Measurements from ENCODE around the gene CYP2A6. TPM values are rescaled to one million over a fixed set of nuclear protein-coding genes. Genes with fewer than 3 reads are reported as not detected.

The CYP2A6 gene
- total RNA-seq, 2 donors from 2014 or later: not detected

DNA sequence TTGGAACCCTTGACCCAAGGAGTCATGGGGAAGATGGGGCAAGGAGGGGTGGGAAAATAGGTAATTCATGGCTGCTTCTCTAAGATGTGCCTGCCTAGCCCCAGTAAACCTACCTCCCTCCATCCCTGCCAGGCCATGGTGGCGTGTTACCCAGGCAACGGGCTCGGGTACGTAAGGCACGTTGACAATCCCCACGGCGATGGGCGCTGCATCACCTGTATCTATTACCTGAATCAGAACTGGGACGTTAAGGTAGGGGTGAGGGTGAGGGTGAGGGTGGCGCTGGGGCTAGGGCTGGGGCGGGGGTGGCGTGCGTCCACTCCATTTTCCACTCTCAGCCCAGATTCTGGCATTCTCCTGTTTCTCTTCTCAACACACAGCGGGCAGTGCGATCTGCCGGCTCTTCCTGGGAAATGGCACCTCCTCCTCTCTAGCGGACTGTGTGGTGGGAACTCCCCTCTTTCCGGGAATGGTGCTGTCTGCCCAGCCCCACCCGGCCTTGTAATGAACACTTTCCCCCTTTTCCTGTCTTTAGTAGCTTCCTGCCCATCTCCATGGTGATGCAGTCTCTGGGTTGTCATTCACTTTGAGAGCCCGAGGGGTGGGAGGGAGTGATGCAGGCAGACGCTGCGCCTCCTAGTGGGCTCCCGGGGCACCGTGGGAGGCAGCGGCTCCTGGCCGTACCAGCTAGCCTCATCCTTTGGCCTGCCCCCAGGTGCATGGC, 43.7 kb downstream of the CYP2A6 start:
- peak; percentile 94 for DNase-seq (ENCODE audit: low spot score)
- intact Hi-C loops (cut with DNase I): loop anchor here in 1 of 2 donors (10.0 kb wide), 1 partner anchor 142 kb away; no protein-coding TSS in a partner anchor

DNA sequence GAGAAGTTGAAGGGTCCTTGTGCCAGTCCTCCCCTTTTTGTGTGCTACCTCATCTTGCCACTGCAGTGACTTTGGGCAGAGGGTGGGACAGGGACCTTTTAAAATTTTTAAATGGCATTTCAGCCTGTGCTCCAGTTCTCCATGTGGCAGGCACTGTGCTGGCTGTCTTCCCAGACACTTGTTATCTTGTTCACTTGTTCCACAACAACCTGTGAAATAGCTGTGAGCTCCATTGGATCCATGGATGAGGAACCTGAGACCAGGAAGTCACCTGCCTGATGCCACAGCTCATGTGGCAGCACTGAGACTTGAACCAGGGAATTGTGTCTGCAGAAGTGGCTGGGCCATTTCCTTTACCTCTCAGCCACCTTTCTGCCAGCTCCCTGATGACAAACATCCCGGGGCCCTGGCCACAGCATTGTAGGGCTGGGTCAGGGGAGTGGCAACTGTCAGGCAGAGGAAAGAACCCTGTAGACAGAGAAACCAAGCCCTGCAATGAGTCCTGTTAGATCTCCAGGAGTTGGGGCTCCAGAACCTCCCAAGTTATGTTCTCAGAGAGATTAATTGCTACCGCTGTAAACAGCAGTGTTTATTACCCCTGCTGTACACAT, 44.9 kb downstream of the CYP2A6 start:
- no peak for DNase-seq (ENCODE audit: low spot score)
- intact Hi-C loops (cut with DNase I): loop anchor here in 1 of 2 donors (10.0 kb wide), 1 partner anchor 141 kb away; no protein-coding TSS in a partner anchor

DNA sequence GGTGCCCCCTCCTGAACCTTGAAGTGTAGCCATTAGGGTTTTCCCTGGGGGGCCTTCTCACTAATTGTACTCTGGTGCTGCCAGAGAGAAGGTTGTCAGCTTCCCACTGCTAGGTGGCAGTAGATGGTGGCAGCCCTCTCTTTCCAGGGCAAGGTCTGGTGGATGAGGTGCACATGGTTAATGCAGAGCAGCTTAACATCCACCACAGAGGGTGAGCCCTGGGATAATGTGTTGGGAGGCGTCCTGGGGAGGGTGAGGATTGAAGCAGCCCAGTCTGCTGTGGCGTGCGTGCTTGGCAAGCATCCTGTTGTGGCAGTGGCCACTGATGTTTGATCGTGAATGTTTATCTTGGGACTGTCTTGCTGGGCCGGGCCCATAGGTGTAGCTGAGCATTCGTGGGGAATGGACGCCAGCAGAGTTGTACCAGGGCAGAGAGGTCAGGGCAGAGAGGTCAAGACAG, 45.4 kb downstream of the CYP2A6 start:
- intact Hi-C loops (cut with DNase I): loop anchor here in 1 of 2 donors (5.0 to 10.0 kb wide), 2 partner anchors 140 to 1973 kb away; partner anchors contain the start of gene ECH1
- DNase-seq (ENCODE audit: low spot score): no peak

DNA sequence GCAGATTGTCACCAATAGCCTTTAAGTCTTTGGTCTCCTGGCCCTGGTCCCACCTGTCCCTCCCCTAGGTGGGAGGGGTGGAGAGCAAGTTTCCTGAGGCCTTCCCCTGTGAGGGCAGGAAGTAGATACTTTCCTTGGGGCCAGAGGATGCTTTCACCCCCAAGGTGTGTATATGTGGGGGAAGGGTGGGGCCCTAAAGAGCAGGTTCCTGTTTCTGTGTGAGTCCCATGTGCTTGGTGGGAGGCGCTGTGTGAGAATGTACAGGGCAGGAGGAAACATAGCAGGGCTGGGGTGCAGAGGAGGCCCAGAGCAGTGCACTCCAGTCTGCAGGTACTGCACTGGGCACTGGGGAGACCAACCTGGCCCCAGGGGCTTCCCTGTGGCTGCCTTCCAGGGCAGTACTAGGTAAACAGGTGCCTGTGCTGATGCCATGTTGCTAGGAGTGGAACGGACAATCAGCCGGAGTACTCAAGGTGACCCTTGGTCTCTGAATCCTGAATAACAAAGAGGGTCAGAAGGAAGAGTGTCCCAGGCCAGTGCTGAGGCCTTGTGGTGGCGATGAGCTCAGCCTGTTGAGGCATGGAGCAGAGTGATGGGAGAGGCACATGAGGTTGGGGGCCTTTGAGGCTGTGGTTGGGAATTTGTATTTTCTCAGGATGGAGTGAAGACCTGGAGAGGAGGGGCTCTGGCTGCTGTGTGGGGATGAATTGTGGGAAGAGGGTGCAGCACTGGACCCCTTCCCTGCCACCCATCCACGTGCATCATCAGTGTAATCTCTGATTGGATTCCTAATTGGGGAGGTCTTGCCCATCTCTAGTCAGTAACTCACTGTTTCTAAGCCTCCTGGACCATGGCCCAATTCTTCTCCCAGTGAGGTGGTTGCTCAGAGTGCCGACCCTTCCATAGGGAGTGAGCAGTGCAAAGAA, 46.1 kb downstream of the CYP2A6 start:
- intact Hi-C loops (cut with DNase I): loop anchor here in 1 of 2 donors (5.0 to 10.0 kb wide), 2 partner anchors 139 to 1972 kb away; partner anchors contain the start of gene ECH1
- DNase-seq (ENCODE audit: low spot score): no peak

DNA sequence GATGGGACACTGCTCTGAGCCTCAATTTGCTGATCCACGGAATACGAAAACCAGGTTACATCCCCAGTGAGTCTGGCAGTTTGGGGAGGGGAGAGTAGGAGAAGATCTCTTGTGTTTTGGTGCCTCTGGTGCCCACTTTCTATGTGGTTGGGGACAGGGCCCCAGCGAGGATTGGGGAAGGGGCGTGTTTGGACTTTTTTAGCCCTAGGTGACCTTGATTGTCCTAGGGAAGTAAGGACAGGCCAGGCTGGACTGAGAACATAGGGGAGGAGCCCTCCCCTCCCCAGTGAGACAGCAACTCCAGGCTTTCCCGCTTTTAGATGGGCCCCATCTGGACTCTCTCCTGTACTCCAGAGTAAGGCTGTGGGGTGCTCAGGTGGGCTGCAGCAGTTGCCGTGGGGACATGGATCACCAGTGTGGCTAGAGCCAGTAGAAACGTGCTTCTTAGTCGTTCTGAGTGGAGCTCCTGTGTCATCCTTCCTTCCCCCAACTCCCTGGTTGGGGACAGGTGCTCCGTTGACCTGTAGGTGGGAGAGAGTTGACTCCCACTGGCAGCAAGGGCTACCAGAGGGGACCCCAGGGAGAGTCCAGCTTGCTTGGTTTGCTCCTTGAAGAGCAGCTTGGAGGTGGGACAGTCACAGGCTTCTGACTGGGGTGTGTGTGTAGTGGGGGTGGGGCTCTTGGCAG, 46.9 kb downstream of the CYP2A6 start:
- DNase-seq (ENCODE audit: low spot score): no peak
- intact Hi-C loops (cut with DNase I): loop anchor here in 1 of 2 donors (5.0 to 10.0 kb wide), 2 partner anchors 139 to 1971 kb away; partner anchors contain the start of gene ECH1

DNA sequence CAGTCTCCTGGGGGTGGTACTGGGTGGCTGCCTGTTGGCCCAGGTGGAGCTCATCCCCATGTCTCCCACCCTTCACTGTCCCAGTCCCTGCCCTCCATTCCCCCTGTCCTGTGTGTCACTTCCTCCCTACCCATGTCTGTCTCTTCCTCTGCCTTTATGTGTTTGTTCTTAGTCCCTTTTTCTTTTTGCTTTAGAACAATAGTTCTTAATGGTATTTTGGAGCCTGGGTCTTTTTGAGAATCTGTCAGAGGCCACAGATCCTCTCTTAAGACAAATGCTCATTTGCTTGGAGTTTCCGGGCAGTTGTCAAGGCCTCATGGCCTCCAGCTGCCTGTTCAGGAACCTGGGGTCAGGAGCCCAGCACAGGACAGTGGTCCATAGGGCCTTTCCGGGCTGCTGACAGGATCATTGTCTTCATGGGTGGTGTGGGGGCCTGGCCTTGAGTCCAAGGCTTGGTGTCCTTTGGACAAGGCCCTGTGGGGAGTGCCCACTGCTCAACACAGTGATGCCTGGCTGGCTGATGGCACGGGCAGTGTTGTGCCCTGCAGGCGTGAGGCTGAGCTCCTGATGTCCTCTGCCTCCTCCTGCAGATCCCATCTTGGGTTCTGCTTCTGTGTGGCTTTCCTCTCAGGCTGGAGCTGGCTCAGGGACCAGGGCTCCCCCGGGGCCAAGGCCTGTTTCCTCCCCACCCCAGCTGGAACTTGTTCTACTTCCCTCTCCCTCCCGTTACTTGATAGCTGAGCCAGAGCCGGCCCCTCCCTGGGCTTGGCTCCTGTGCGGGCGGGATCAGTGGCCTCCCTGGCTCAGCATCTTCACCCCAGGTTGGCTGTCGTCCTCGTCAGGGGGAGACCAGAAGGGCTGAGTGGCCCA, 47.7 kb downstream of the CYP2A6 start:
- no peak for DNase-seq (ENCODE audit: low spot score)
- intact Hi-C loops (cut with DNase I): loop anchor here in 1 of 2 donors (5.0 to 10.0 kb wide), 2 partner anchors 138 to 1970 kb away; partner anchors contain the start of gene ECH1

DNA sequence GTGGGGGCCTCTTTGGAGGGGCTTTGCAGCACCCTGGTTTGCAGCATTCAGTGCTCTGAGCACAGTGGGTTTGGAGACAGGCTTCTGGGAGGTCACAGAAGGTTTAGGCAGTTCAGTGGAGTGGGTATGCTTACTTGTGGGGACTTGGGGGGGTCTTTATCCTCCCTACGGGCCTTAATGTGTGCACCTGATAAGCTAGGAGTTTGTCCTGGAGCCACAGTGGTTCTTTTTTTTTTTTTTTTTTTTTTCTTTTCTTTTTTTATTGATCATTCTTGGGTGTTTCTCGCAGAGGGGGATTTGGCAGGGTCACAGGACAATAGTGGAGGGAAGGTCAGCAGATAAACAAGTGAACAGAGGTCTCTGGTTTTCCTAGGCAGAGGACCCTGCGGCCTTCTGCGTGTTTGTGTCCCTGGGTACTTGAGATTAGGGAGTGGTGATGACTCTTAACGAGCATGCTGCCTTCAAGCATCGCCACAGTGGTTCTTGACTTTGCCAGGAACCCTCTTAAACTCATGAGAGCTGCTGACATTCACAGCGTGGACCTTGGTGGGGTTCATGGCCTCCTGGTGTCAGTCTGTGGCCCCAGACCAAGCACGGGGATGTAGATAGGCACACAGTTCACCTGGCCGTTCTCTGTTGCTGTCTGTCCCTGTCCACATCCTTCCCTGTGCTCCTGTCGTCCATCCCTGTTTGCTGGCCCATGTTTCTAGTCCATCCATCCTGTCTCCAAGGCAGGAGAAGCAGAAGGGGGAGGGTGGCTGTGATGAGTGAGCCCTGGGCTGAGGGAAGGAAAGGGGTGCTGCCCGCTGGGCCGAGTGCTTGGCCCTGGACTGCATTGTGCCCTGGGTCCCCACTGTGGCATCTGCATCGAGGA, 48.6 kb downstream of the CYP2A6 start:
- intact Hi-C loops (cut with DNase I): loop anchor here in 1 of 2 donors (5.0 to 10.0 kb wide), 2 partner anchors 137 to 1969 kb away; partner anchors contain the start of gene ECH1
- DNase-seq (ENCODE audit: low spot score): no peak

DNA sequence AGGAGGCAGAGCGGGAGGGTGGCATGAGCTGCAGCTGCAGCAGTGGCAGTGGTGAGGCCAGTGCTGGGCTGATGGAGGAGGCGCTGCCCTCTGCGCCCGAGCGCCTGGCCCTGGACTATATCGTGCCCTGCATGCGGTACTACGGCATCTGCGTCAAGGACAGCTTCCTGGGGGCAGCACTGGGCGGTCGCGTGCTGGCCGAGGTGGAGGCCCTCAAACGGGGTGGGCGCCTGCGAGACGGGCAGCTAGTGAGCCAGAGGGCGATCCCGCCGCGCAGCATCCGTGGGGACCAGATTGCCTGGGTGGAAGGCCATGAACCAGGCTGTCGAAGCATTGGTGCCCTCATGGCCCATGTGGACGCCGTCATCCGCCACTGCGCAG, 49.3 kb downstream of the CYP2A6 start:
- no peak for DNase-seq (ENCODE audit: low spot score)
- intact Hi-C loops (cut with DNase I): loop anchor here in 1 of 2 donors (5.0 to 10.0 kb wide), 2 partner anchors 136 to 1969 kb away; partner anchors contain the start of gene ECH1

DNA sequence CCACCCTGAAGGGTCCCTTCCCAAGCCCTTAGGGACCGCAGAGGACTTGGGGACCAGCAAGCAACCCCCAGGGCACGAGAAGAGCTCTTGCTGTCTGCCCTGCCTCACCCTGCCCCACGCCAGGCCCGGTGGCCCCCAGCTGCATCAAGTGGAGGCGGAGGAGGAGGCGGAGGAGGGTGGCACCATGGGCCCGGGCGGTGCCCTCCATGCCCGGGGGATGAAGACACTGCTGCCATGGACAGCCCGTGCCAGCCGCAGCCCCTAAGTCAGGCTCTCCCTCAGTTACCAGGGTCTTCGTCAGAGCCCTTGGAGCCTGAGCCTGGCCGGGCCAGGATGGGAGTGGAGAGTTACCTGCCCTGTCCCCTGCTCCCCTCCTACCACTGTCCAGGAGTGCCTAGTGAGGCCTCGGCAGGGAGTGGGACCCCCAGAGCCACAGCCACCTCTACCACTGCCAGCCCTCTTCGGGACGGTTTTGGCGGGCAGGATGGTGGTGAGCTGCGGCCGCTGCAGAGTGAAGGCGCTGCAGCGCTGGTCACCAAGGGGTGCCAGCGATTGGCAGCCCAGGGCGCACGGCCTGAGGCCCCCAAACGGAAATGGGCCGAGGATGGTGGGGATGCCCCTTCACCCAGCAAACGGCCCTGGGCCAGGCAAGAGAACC, 49.8 kb downstream of the CYP2A6 start:
- DNase-seq (ENCODE audit: low spot score): no peak
- intact Hi-C loops (cut with DNase I): loop anchor here in 1 of 2 donors (5.0 to 10.0 kb wide), 2 partner anchors 136 to 1968 kb away; partner anchors contain the start of gene ECH1

DNA sequence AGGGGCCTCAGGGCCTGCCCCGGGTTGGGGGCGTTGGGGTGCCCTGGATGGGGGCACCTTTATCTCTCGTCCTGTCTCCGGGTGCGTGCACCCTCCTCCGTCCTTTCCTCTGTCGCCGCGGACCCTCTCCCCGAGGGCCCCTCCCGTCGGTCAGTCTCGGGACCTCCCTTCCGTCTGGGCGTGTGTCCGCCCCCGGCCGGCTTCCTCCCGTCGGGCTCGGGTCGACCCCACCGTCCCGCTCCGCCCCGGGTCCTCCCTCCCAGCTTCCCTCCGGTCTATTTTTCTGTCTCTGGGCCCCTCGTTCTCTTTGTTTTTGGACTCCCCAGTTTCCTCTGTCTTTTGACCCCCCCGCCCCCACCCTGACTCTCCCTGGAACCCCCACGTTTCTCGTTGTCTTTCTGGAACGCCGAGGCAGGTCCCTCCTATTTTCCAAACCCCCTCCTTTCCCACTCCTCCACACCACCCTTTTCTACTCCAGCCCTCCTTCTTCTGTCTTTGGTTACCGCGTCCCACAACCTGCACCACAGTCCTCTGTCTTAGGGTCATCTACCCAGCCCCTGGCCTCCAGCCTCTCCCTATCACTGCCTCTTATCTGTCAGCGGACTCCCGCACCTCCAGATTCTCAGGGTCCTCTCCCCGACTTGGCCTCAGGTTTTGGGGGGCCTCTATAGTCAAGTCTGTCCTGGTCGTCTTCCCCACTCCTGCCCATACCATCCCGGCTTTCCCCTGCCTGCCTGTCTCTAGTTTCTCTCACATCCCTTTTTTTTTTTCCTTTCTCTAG, 50.5 kb downstream of the CYP2A6 start:
- intact Hi-C loops (cut with DNase I): loop anchor here in 1 of 2 donors (5.0 to 10.0 kb wide), 2 partner anchors 135 to 1967 kb away; partner anchors contain the start of gene ECH1
- peak; percentile 91 for DNase-seq (ENCODE audit: low spot score)

DNA sequence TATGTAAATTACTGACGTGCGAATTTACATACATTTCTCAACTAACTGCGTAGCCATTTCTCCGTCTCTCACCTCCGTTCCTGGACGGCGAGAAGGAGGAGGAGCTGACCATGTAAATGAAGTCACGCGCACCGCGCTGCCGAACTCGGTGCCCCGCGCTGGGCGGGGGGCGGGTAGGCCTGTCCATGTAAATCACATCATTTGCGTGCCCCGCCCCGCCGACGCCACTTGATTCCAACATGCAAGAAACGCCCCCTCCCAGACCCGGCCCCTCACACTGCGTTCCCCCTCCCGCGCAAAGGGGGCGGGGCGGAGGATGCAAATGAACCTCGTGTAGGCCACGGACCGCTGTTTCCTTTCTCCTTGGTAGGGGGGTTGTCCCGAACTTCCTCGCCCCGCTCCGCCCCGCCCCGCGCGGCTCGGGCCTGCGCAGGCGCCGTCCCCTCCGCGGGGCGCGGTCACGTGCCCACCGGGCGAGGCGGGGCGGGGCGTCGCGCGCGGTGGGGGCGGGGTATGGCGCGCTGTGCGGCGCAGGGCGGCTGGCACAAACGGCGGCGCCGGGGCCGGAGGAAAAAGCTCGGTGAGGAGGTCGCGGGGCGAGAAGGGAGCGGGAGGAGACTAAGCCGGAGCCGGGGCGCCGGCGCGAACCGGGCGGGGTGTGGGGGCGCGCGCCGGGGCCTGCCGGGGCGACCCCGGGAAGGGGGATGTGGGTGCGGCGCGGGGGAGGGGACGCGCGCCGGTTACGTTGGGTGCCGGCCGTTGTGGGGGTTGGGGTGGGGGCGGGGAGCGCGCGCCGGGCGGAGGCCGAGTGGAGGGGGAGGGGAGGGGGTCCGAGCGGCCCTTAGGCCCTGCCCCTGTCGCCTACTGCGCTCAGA, 51.3 kb downstream of the CYP2A6 start, which contains the start of gene EGLN2:
EGLN2 (plus strand) TSS at position 509 of the 875 bp plus-strand sequence. CDS start 1,382 bp downstream, outside the sequence.
- intact Hi-C loops (cut with DNase I): no loop called here
- peak; percentile 100 for DNase-seq (ENCODE audit: low spot score)

DNA sequence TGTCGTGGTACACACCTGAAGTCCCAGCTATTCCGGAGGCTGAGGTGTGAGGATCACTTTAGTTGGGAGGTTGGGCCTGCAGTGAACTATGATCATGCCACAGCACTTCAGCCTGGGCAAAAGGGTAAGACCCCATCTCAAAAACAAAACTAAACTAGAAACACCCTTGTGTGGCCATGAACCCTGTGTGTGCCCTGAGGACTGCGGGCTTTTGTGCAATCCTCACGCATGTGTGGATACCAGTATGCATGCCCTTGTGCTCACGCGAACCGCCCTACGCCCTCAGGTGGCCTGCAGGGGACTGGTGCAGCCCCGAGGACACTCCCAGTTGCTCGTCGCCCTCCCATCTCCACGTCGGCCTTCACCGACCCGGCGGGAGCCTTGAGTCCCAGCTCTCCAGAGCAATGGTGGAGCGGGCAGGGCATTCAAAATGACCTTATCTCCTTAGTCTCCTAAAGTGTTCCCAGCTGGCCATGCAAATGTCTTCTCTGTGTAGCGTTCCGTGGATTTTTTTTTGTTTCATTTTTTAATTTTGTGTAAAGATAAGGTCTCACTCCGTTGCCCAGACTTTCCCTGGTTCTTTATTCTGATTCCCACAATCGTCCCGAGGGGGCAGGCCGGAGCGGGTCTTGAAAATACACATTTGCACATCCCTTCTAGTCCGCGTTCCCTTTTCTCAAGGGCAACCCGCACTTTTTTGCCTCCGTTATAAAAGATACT, 52.1 kb downstream of the CYP2A6 start:
- peak; percentile 90 for DNase-seq (ENCODE audit: low spot score)

DNA sequence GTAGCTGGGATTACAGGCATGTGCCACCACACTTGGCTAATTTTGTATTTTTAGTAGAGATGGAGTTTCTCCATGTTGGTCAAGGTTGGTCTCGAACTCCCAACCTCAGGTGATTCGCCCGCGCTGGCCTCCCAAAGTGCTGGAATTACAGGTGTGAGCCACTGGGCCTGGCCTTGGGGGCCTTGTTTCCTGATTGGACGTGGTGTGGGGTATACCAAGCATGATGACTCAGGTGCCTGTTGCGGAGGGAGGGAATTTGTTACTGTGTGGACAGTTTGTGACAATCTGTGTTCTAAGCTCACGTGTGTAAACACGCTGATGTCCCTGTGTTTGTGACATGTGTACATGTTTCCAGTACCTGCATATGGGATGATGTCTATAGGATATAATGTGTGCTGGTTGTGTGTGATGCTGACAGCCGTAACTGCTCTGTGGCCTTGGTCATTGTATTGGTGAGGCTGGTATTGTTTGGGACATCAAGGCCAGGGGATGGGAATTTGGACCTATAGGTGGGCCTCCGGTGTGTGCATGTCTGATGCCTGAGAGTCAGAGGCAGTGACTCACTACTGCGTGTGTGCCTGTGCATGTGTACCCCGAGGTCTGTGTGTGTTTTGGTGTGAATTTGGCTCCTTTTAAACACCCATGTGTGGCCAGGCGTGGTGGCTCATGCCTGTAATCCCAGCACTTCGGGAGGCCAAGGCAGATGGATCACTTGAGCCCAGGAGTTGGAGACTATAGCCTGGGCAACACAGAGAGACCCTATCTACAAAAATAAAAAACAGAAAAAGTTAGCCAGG, 52.9 kb downstream of the CYP2A6 start:
- DNase-seq (ENCODE audit: low spot score): no peak
- intact Hi-C loops (cut with DNase I): no loop called here

More for the DNA sequence above, 52.1 kb downstream of the CYP2A6 start:
- intact Hi-C loops (cut with DNase I): no loop called here
